Smooth muscle cell (in vitro differentiated cells): ENCODE results near the gene ZNF790. TPM values are rescaled to one million over a fixed set of nuclear protein-coding genes. Genes with fewer than 3 reads are reported as not detected.

Source experiments
- DNase-seq: peaks from one replicate; lab custom pipeline; 2025; ENCODE audit not compliant: unreplicated experiment; lab: John Stamatoyannopoulos, UW
- H2AFZ ChIP-seq: fragments of 200-600 bp; sonication (generic); 2 replicates; pipeline ENCODE4 v1.6.0; 2016; ENCODE audit warnings: antibody characterized with exemption, low read depth, mild to moderate bottlenecking
- H3F3A ChIP-seq: fragments of 200-600 bp; sonication (generic); 2 replicates; pipeline ENCODE4 v1.6.0; 2017; ENCODE audit warnings: antibody characterized with exemption, low read depth
- H3K27ac ChIP-seq: fragments of 200-600 bp; sonication (generic); 2 replicates; pipeline ENCODE4 v1.5.1; 2016; ENCODE audit warnings: low read depth, mild to moderate bottlenecking
- H3K27me3 ChIP-seq: fragments of 200-600 bp; sonication (generic); 2 replicates; pipeline ENCODE4 v1.6.1; 2016; ENCODE audit warnings: low read depth, mild to moderate bottlenecking
- H3K36me3 ChIP-seq: fragments of 200-600 bp; sonication (generic); 2 replicates; pipeline ENCODE4 v1.5.1; 2016; ENCODE audit warnings: low read depth
- H3K4me1 ChIP-seq: fragments of 200-600 bp; sonication (generic); 2 replicates; pipeline ENCODE4 v1.5.1; 2016; ENCODE audit warnings: low read depth
- H3K4me2 ChIP-seq: fragments of 200-600 bp; sonication (generic); 2 replicates; pipeline ENCODE4 v1.6.0; 2016; ENCODE audit warnings: mild to moderate bottlenecking
- H3K4me3 ChIP-seq: fragments of 200-600 bp; sonication (generic); 2 replicates; pipeline ENCODE4 v1.5.1; 2016; ENCODE audit warnings: mild to moderate bottlenecking
- H3K79me2 ChIP-seq: fragments of 200-600 bp; sonication (generic); 2 replicates; pipeline ENCODE4 v1.6.0; 2016; ENCODE audit warnings: low read depth, mild to moderate bottlenecking
- H3K9ac ChIP-seq: fragments of 200-600 bp; sonication (generic); 2 replicates; pipeline ENCODE4 v1.6.0; 2016; ENCODE audit warnings: low read depth
- H3K9me3 ChIP-seq: fragments of 200-600 bp; sonication (generic); replicated peaks from 2 replicates; pipeline ENCODE4 v1.5.1; 2016; ENCODE audit warnings: low read depth
- H4K20me1 ChIP-seq: fragments of 200-600 bp; sonication (generic); 2 replicates; pipeline ENCODE4 v1.6.0; 2016; ENCODE audit warnings: low read depth
- CTCF ChIP-seq: fragments of 200-600 bp; sonication (generic); IDR thresholded peaks from 2 replicates; pipeline ENCODE4 v1.5.1; 2017; ENCODE audit warnings: borderline replicate concordance, mild to moderate bottlenecking, antibody characterized with exemption; ENCODE audit not compliant: insufficient read depth, poor library complexity, severe bottlenecking
- WGBS: methylation state at CpG from one replicate; pipeline ENCODE4 v1.1.7; 2016; ENCODE audit warnings: low lambda C conversion rate; 5-methylcytosine and 5-hydroxymethylcytosine counted together
- polyA plus RNA-seq: library from polyadenylated mRNA; unstranded; fragments of >200 nt; fragmentation: Nextera tagmentation; extraction: Ambion mirVana; gene quantifications from 2 replicates; pipeline ENCODE4 v1.2.1, GENCODE V29; 2016
- total RNA-seq: library from RNA; depleted of rRNA; stranded (reverse); fragments of >200 nt; gene quantifications from 2 replicates; pipeline ENCODE4 v1.2.3, GENCODE V29; 2014

ZNF790 gene
- total and polyA plus RNA-seq, 2 experiments from 2014 or later = 5.0 to 7.8 TPM

GRCh38 chr19:36850559-36851442, 12.6 kb upstream of the ZNF790 start, which contains the start of gene ZNF345:
TSS of gene ZNF345 (plus strand) at chr19:36850876. CDS start at chr19:36876831, 25,955 bp downstream.
- DNase-seq = peak; percentile 52
- WGBS = 1% methylated on average over 43 of the region's 43 CpGs
- Histone ChIP-seq H3K36me3 (peaks cover 10% of the 10 kb centered on the region), H3K79me2 (peaks cover 17% of the 10 kb centered on the region), H3K27ac (peak within 1 kb of the TSS; percentile 86), H3K4me1 (peaks cover 13% of the 10 kb centered on the region), H4K20me1 (no peaks in the 10 kb centered on the region), H3K9me3 (peaks cover 11% of the 10 kb centered on the region), H3K4me2 (peak within 1 kb of the TSS; percentile 88), H3K4me3 (peak within 1 kb of the TSS; percentile 87), H3K9ac (peak within 1 kb of the TSS; percentile 85), H3K27me3 (no peaks in the 10 kb centered on the region), H2AFZ (peak within 1 kb of the TSS; percentile 99), H3F3A (no peaks in the 10 kb centered on the region)
- no peak for TF ChIP-seq CTCF

- Histone ChIP-seq H3K4me1 (peaks cover 13% of the 10 kb centered on the region), H3K4me2 (peak overlapping the region; percentile 88), H3K4me3 (peak overlapping the region; percentile 87), H3K27ac (peak overlapping the region; percentile 86), H3F3A (no peaks in the 10 kb centered on the region), H2AFZ (peak overlapping the region; percentile 99), H3K9me3 (peaks cover 11% of the 10 kb centered on the region), H4K20me1 (no peaks in the 10 kb centered on the region), H3K9ac (peak overlapping the region; percentile 85), H3K27me3 (no peaks in the 10 kb centered on the region), H3K36me3 (peaks cover 5% of the 10 kb centered on the region), H3K79me2 (peaks cover 17% of the 10 kb centered on the region)
- no peak for TF ChIP-seq CTCF
- DNase-seq = peak; percentile 53
- WGBS = 2% methylated on average over 35 of the region's 36 CpGs
These were observed 11.7 kb upstream of the ZNF790 start for GRCh38 chr19:36849701-36850558.

- Histone ChIP-seq H3F3A (no peaks in the 10 kb centered on the region), H3K27ac (no peak overlapping the region), H3K4me2 (no peak overlapping the region), H3K9me3 (no peaks in the 10 kb centered on the region), H2AFZ (no peak overlapping the region), H4K20me1 (no peaks in the 10 kb centered on the region), H3K4me1 (peaks cover 13% of the 10 kb centered on the region), H3K79me2 (peaks cover 17% of the 10 kb centered on the region), H3K27me3 (no peaks in the 10 kb centered on the region), H3K36me3 (no peaks in the 10 kb centered on the region), H3K9ac (no peak overlapping the region), H3K4me3 (no peak overlapping the region)
- no peak for DNase-seq
- TF ChIP-seq CTCF = no peak
- WGBS = 100% methylated on average over 1 of the region's 1 CpG
These were observed 9.8 kb upstream of the ZNF790 start for GRCh38 chr19:36847968-36848367.
